ENCODE measurements around the gene HDLBP. TPM values are rescaled to one million over a fixed set of nuclear protein-coding genes. Genes with fewer than 3 reads are reported as not detected.
"Not testable (repeated sequence)": the region's sequence is repeated elsewhere in the genome, so short reads cannot be mapped to it uniquely, and the experiment has no call there.

HDLBP gene
- polyA plus RNA-seq, 6 donors from 2014 or later: 10.0 to 54.7 (median 28.7) TPM

- Mint-ChIP-seq H3K4me1 (peaks cover 52 to 84% (median 73%) of the 10 kb centered on the region in 3 donors), H3K27me3 (no peaks in the 10 kb centered on the region), H3K9me3 (no peaks in the 10 kb centered on the region), H3K36me3 (peaks cover 4 to 7% of the 10 kb centered on the region in 2 donors), H3K27ac (peak overlapping the region in 1 of 6 donors; percentile 71), H3K4me3 (no peak overlapping the region)
- no peak for DNase-seq
- no peak for ATAC-seq (ENCODE audit: low read depth in 2 of 2)
These were observed 6.4 kb upstream of the HDLBP start for GRCh38 chr2:241321886-241322285.

- Mint-ChIP-seq H3K4me3 (no peak overlapping the region), H3K36me3 (peaks cover 0 to 7% of the 10 kb centered on the region in 2 donors), H3K27ac (peak overlapping the region in 3 of 6 donors; percentile 6 to 81 (median 43)), H3K27me3 (no peaks in the 10 kb centered on the region), H3K4me1 (peaks cover 60 to 90% (median 82%) of the 10 kb centered on the region in 3 donors), H3K9me3 (no peaks in the 10 kb centered on the region)
- DNase-seq (no peak), ATAC-seq (ENCODE audit: low read depth in 2 of 2) (no peak)
These were observed 5.6 kb upstream of the HDLBP start for GRCh38 chr2:241321033-241321432.

GRCh38 chr2:241320394-241320793 lies 4.9 kb upstream of the HDLBP start:
- no peaks in the 10 kb centered on the region for H3K27me3 Mint-ChIP-seq
- H3K9me3 Mint-ChIP-seq: no peaks in the 10 kb centered on the region
- H3K27ac Mint-ChIP-seq: peak overlapping the region in 1 of 6 donors; percentile 6
- ATAC-seq (ENCODE audit: low read depth in 2 of 2) (no peak), DNase-seq (no peak)
- peaks cover 0 to 7% of the 10 kb centered on the region in 2 donors for H3K36me3 Mint-ChIP-seq
- peak overlapping the region in 1 of 8 donors; percentile 51 for H3K4me3 Mint-ChIP-seq
- peaks cover 60 to 87% (median 81%) of the 10 kb centered on the region in 3 donors for H3K4me1 Mint-ChIP-seq

GRCh38 chr2:241318830-241319229 lies 3.4 kb upstream of the HDLBP start:
- not testable (repeated sequence) for H3K27ac Mint-ChIP-seq; H3K9me3 Mint-ChIP-seq; H3K36me3 Mint-ChIP-seq; ATAC-seq (ENCODE audit: low read depth in 2 of 2); H3K27me3 Mint-ChIP-seq; DNase-seq
- Mint-ChIP-seq H3K4me1 (peaks cover 59 to 76% (median 73%) of the 10 kb centered on the region in 3 donors), H3K4me3 (peak overlapping the region in 2 of 8 donors; percentile 24 to 60)

- H3K27ac Mint-ChIP-seq: peak overlapping the region; percentile 73 to 100 (median 98)
- no peaks in the 10 kb centered on the region for H3K27me3 Mint-ChIP-seq
- H3K36me3 Mint-ChIP-seq: no peaks in the 10 kb centered on the region
- H3K4me1 Mint-ChIP-seq: peaks cover 63 to 77% (median 75%) of the 10 kb centered on the region in 3 donors
- ATAC-seq (ENCODE audit: low read depth in 2 of 2) (no peak), DNase-seq (peak; percentile 45)
- H3K4me3 Mint-ChIP-seq: peak overlapping the region; percentile 91 to 100 (median 99)
- H3K9me3 Mint-ChIP-seq: peaks cover 0 to 2% (median 0%) of the 10 kb centered on the region in 7 donors
These were observed 1.9 kb upstream of the HDLBP start for GRCh38 chr2:241317391-241317790.

GRCh38 chr2:241316825-241317224 lies 1.4 kb upstream of the HDLBP start:
- H3K4me1 Mint-ChIP-seq: peaks cover 63 to 75% (median 73%) of the 10 kb centered on the region in 3 donors
- H3K4me3 Mint-ChIP-seq: peak overlapping the region; percentile 91 to 100 (median 99)
- ATAC-seq (ENCODE audit: low read depth in 2 of 2): no peak
- no peaks in the 10 kb centered on the region for H3K27me3 Mint-ChIP-seq
- H3K36me3 Mint-ChIP-seq: no peaks in the 10 kb centered on the region
- peaks cover 0 to 2% (median 0%) of the 10 kb centered on the region in 7 donors for H3K9me3 Mint-ChIP-seq
- peak overlapping the region; percentile 97 to 100 (median 98) for H3K27ac Mint-ChIP-seq
- DNase-seq: no peak

GRCh38 chr2:241315879-241316631 lies 583 bp upstream of the HDLBP start, which contains the start of gene SEPTIN2:
SEPTIN2 (plus strand) TSS chr2:241315925; CDS start chr2:241324233, 8,308 bp downstream.
- Mint-ChIP-seq H3K36me3 (no peaks in the 10 kb centered on the region), H3K4me3 (peak within 1 kb of the TSS; percentile 91 to 100 (median 99)), H3K27ac (peak within 1 kb of the TSS; percentile 98 to 100 (median 100)), H3K4me1 (peaks cover 63 to 75% (median 73%) of the 10 kb centered on the region in 3 donors), H3K27me3 (no peaks in the 10 kb centered on the region), H3K9me3 (peaks cover 0 to 2% (median 0%) of the 10 kb centered on the region in 7 donors)
- DNase-seq: peak; percentile 81
- ATAC-seq (ENCODE audit: low read depth in 2 of 2): peak; percentile 39 to 47

GRCh38 chr2:241314226-241315092 lies 1.0 kb downstream of the HDLBP start:
- peak; percentile 16 for DNase-seq
- peaks cover 0 to 2% (median 0%) of the 10 kb centered on the region in 7 donors for H3K9me3 Mint-ChIP-seq

GRCh38 chr2:241313543-241314095 lies 1.9 kb downstream of the HDLBP start:
- Mint-ChIP-seq H3K4me1 (peaks cover 70 to 76% (median 75%) of the 10 kb centered on the region in 3 donors), H3K27me3 (no peaks in the 10 kb centered on the region), H3K4me3 (peak overlapping the region in 5 of 8 donors; percentile 85 to 100 (median 93)), H3K27ac (peak overlapping the region in 2 of 6 donors; percentile 76 to 100), H3K9me3 (peaks cover 0 to 2% (median 0%) of the 10 kb centered on the region in 7 donors), H3K36me3 (no peaks in the 10 kb centered on the region)
- ATAC-seq (ENCODE audit: low read depth in 2 of 2) (no peak), DNase-seq (no peak)

More at GRCh38 chr2:241314226-241315092, 1.0 kb downstream of the HDLBP start:
- Mint-ChIP-seq H3K4me1 (peaks cover 67 to 73% (median 73%) of the 10 kb centered on the region in 3 donors), H3K36me3 (no peaks in the 10 kb centered on the region), H3K4me3 (peak overlapping the region; percentile 91 to 100 (median 99)), H3K27ac (peak overlapping the region; percentile 87 to 100 (median 96)), H3K27me3 (no peaks in the 10 kb centered on the region)
- no peak for ATAC-seq (ENCODE audit: low read depth in 2 of 2)

- peaks cover 62 to 70% (median 68%) of the 10 kb centered on the region in 3 donors for H3K4me1 Mint-ChIP-seq
- ATAC-seq (ENCODE audit: low read depth in 2 of 2): no peak
- H3K27me3 Mint-ChIP-seq: no peaks in the 10 kb centered on the region
- DNase-seq: no peak
- H3K9me3 Mint-ChIP-seq: peaks cover 0 to 2% (median 0%) of the 10 kb centered on the region in 7 donors
- H3K27ac Mint-ChIP-seq: peak overlapping the region in 1 of 6 donors; percentile 56
- H3K36me3 Mint-ChIP-seq: no peaks in the 10 kb centered on the region
- peak overlapping the region in 2 of 8 donors; percentile 7 to 80 for H3K4me3 Mint-ChIP-seq
These were observed 3.4 kb downstream of the HDLBP start for GRCh38 chr2:241312082-241312481.

- Mint-ChIP-seq H3K4me3 (peak overlapping the region; percentile 16 to 86 (median 66)), H3K4me1 (peaks cover 53 to 70% (median 64%) of the 10 kb centered on the region in 3 donors), H3K27ac (peak overlapping the region in 5 of 6 donors; percentile 12 to 96 (median 88)), H3K27me3 (no peaks in the 10 kb centered on the region), H3K9me3 (peaks cover 0 to 2% (median 0%) of the 10 kb centered on the region in 7 donors), H3K36me3 (no peaks in the 10 kb centered on the region)
- ATAC-seq (ENCODE audit: low read depth in 2 of 2): no peak
- no peak for DNase-seq
These were observed 4.4 kb downstream of the HDLBP start for GRCh38 chr2:241310917-241311566.

GRCh38 chr2:241309684-241310117 lies 5.8 kb downstream of the HDLBP start:
- H3K27ac Mint-ChIP-seq: peak overlapping the region; percentile 68 to 97 (median 93)
- peak overlapping the region; percentile 69 to 90 (median 74) for H3K4me3 Mint-ChIP-seq
- H3K9me3 Mint-ChIP-seq: no peaks in the 10 kb centered on the region
- ATAC-seq (ENCODE audit: low read depth in 2 of 2): peak; percentile 77
- peaks cover 53 to 82% (median 74%) of the 10 kb centered on the region in 3 donors for H3K4me1 Mint-ChIP-seq
- H3K27me3 Mint-ChIP-seq: no peaks in the 10 kb centered on the region
- peak; percentile 65 for DNase-seq
- H3K36me3 Mint-ChIP-seq: no peaks in the 10 kb centered on the region

All from naive B cell (primary cell).